HUES64 (cell line): Measurements from ENCODE around the gene CNGB1.
"Not testable (repeated sequence)": the region's sequence is repeated elsewhere in the genome, so short reads cannot be mapped to it uniquely, and the experiment has no call there.

Experiments
- H3K27ac ChIP-seq: 2 replicates; pipeline ENCODE4 v1.7.0; 2013; ENCODE audit warnings: low read depth, low read length, inconsistent platforms
- H3K27me3 ChIP-seq: 2 replicates; pipeline ENCODE4 v1.6.1; 2013; ENCODE audit warnings: mild to moderate bottlenecking, low read length; ENCODE audit not compliant: insufficient read depth
- H3K36me3 ChIP-seq: 2 replicates; pipeline ENCODE4 v1.6.1; 2013; ENCODE audit warnings: mild to moderate bottlenecking, low read length; ENCODE audit not compliant: insufficient read depth
- H3K4me1 ChIP-seq: 2 replicates; pipeline ENCODE4 v1.6.1; 2013; ENCODE audit warnings: mild to moderate bottlenecking, low read length, moderate library complexity; ENCODE audit not compliant: insufficient read depth
- H3K4me3 ChIP-seq: 2 replicates; pipeline ENCODE4 v1.5.1; 2013; ENCODE audit warnings: mild to moderate bottlenecking, low read length, moderate library complexity
- H3K9ac ChIP-seq: 2 replicates; pipeline ENCODE4 v1.6.1; 2013; ENCODE audit warnings: mild to moderate bottlenecking, low read depth, low read length
- H3K9me3 ChIP-seq: 2 replicates; pipeline ENCODE4 v1.6.1; 2013; ENCODE audit warnings: low read depth, low read length; ENCODE audit not compliant: insufficient read depth
- WGBS: fragments of 150-250, 120-280 bp; methylation state at CpG from one replicate; pipeline ENCODE4 v1.1.7; 2013; ENCODE audit warnings: missing lambda C conversion rate; 5-methylcytosine and 5-hydroxymethylcytosine counted together

CNGB1 gene

DNA sequence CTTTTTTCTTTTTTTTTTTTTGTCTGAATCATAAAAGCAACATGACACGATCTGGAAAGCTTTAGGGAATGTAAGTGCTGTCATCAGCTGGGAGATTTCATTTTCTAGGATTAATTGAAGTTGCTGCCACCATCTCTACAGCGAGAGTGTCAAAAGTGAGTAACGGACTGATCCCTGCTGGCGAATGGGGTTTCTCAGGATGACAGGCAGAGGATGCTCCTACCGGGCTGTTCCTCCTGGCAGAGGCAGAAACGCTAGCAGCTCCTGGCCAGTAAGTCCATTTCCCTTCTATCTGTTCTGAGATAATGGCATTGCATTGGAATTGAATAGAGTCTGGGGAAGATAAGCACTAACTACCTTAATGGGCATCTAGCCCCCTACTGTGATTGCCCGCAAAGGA, 88.1 kb downstream of the CNGB1 start:
- peaks cover 7% of the 10 kb centered on the region; the same call in 1 of the 2 replicates for H3K4me1 ChIP-seq
- H3K9me3 ChIP-seq: no peaks in the 10 kb centered on the region
- no peak overlapping the region for H3K27ac ChIP-seq
- no peaks in the 10 kb centered on the region for H3K27me3 ChIP-seq
- no peak overlapping the region for H3K9ac ChIP-seq
- H3K36me3 ChIP-seq: no peaks in the 10 kb centered on the region
- 62% methylated on average over 7 of the region's 7 CpGs for WGBS
- no peak overlapping the region for H3K4me3 ChIP-seq

GRCh38 chr16:57882206-57882605, 88.7 kb downstream of the CNGB1 start:
- Histone ChIP-seq H3K36me3 (no peaks in the 10 kb centered on the region), H3K27me3 (no peaks in the 10 kb centered on the region)

DNA sequence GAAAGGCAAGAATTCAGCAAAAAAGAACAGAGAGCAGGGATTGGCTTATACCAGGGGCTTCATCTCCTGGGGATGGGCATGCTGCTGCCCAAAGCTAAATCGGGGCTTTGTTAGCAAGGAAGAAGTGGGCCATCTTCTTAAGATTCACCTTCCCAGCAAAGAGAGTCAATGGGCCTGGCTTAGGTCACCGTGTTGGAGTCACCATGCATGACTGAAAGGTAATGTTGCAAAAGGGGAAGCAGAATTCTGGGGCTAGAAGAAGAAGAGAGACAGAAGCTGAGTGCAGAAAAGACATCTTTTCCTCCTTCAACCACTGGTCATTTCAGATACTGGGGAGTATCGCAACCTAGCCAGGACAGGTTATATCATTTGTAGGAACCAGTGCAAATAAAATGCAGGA, 92.3 kb downstream of the CNGB1 start:
- H3K4me1 ChIP-seq: 0 out of 2 replicates have a peak, but pooled peaks cover under 1% of the 10 kb centered on the region
- H3K4me3 ChIP-seq: no peak overlapping the region
- no peak overlapping the region for H3K27ac ChIP-seq
- H3K9me3 ChIP-seq: no peaks in the 10 kb centered on the region
- H3K9ac ChIP-seq: no peak overlapping the region
- H3K36me3 ChIP-seq: no peaks in the 10 kb centered on the region
- 67% methylated on average over 3 of the region's 3 CpGs for WGBS
- H3K27me3 ChIP-seq: no peaks in the 10 kb centered on the region

More at GRCh38 chr16:57882206-57882605, 88.7 kb downstream of the CNGB1 start:
- H3K9me3 ChIP-seq: no peaks in the 10 kb centered on the region
- no peak overlapping the region for H3K27ac ChIP-seq
- H3K4me3 ChIP-seq: no peak overlapping the region
- H3K9ac ChIP-seq: no peak overlapping the region
- WGBS: no CpG with 5 or more reads among the region's 2 CpGs
- peaks cover 7% of the 10 kb centered on the region; the same call in 1 of the 2 replicates for H3K4me1 ChIP-seq

GRCh38 chr16:57876210-57876609, 94.7 kb downstream of the CNGB1 start:
- no peaks in the 10 kb centered on the region for H3K9me3 ChIP-seq
- 0 out of 2 replicates have a peak, but pooled peaks cover 6% of the 10 kb centered on the region for H3K4me1 ChIP-seq
- WGBS: 96% methylated on average over 3 of the region's 4 CpGs
- H3K27me3 ChIP-seq: no peaks in the 10 kb centered on the region
- H3K9ac ChIP-seq: no peak overlapping the region
- no peaks in the 10 kb centered on the region for H3K36me3 ChIP-seq
- H3K4me3 ChIP-seq: no peak overlapping the region
- no peak overlapping the region for H3K27ac ChIP-seq

DNA sequence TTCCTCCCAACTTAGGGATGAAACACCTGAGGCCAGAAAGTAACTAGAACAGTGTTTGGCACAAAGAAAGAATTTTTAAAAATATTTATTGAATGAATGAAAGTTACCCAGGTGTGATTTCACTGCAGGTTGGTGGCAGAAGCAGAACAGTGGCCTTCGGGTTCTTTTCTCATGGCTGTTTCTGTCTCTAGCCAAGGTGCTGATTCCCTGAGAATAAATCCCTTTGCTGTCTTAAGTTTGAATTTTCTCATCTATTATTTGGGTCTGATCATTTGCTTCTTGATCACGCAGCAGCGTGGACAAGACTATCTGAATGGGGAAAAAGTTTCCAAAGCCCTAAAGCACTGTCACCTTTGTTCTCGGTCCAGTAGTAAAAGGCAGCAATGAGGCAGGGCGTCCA, 95.6 kb downstream of the CNGB1 start:
- H3K4me3 ChIP-seq: no peak overlapping the region
- whole genome bisulfite sequencing: 84% methylated on average over 5 of the region's 5 CpGs
- H3K27me3 ChIP-seq: no peaks in the 10 kb centered on the region
- H3K9ac ChIP-seq: no peak overlapping the region
- H3K9me3 ChIP-seq: no peaks in the 10 kb centered on the region
- H3K27ac ChIP-seq: no peak overlapping the region
- no peaks in the 10 kb centered on the region for H3K36me3 ChIP-seq
- 0 out of 2 replicates have a peak, but pooled peaks cover 6% of the 10 kb centered on the region for H3K4me1 ChIP-seq

GRCh38 chr16:57873218-57873617, 97.7 kb downstream of the CNGB1 start:
- Histone ChIP-seq H3K27me3 (no peaks in the 10 kb centered on the region), H3K9me3 (no peaks in the 10 kb centered on the region), H3K36me3 (no peaks in the 10 kb centered on the region), H3K9ac (no peak overlapping the region), H3K4me1 (0 out of 2 replicates have a peak, but pooled peaks cover 6% of the 10 kb centered on the region), H3K4me3 (peak overlapping the region; percentile 32; the same call in 1 of the 2 replicates), H3K27ac (no peak overlapping the region)
- WGBS: 8% methylated on average over 11 of the region's 11 CpGs

- not testable (repeated sequence) for H3K27me3 ChIP-seq, H3K4me1 ChIP-seq, H3K9me3 ChIP-seq, H3K9ac ChIP-seq, H3K36me3 ChIP-seq, H3K27ac ChIP-seq
- 92% methylated on average over 12 of the region's 12 CpGs for WGBS
- H3K4me3 ChIP-seq: peak overlapping the region; percentile 32; the same call in 1 of the 2 replicates
These were observed 98.2 kb downstream of the CNGB1 start for GRCh38 chr16:57872764-57873163.

GRCh38 chr16:57871456-57871855, 99.5 kb downstream of the CNGB1 start:
- Histone ChIP-seq H3K9me3 (no peaks in the 10 kb centered on the region), H3K4me3 (no peak overlapping the region), H3K4me1 (0 out of 2 replicates have a peak, but pooled peaks cover 6% of the 10 kb centered on the region), H3K27me3 (no peaks in the 10 kb centered on the region), H3K36me3 (no peaks in the 10 kb centered on the region), H3K9ac (no peak overlapping the region), H3K27ac (no peak overlapping the region)
- WGBS: 90% methylated on average over 1 of the region's 1 CpG

- H3K4me1 ChIP-seq: 0 out of 2 replicates have a peak, but pooled peaks cover 9% of the 10 kb centered on the region
- H3K9me3 ChIP-seq: no peaks in the 10 kb centered on the region
- H3K4me3 ChIP-seq: no peak overlapping the region
- WGBS: 87% methylated on average over 7 of the region's 7 CpGs
- no peaks in the 10 kb centered on the region for H3K27me3 ChIP-seq
- no peak overlapping the region for H3K27ac ChIP-seq
- H3K36me3 ChIP-seq: no peaks in the 10 kb centered on the region
- no peak overlapping the region for H3K9ac ChIP-seq
These were observed 100.0 kb downstream of the CNGB1 start for GRCh38 chr16:57870753-57871454.

- H3K27ac ChIP-seq: no peak overlapping the region
These were observed 101.9 kb downstream of the CNGB1 start for GRCh38 chr16:57868913-57869520.

DNA sequence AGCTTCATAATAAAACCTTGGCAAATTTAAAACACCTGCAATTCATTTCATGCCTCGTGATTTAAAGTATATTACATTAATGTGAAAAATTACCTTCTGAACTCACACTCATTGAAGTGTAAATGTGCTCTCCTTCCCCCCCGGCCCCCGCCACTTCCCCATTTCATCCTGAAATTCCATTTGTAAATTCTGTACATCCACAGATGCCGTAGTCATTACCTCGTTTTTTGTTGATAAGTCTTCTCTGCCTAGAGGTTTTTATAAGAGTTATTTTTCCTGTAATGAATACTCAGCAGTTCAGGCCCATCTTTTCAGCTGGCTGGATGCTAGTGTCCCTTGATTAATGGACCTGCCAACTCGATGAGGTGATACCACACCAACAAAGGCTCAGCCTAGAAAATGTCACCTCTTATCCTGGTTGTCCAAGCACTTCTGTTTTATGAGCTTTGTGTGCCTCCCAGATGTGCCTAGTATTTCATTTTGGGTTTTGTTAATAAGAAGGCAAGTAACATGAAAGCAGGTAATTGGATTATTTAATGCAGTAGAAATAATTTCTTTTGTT, 103.8 kb downstream of the CNGB1 start:
- Histone ChIP-seq H3K36me3 (no peaks in the 10 kb centered on the region), H3K9me3 (no peaks in the 10 kb centered on the region), H3K27ac (no peak overlapping the region), H3K9ac (no peak overlapping the region), H3K27me3 (no peaks in the 10 kb centered on the region), H3K4me1 (peaks cover 23% of the 10 kb centered on the region), H3K4me3 (no peak overlapping the region)
- whole genome bisulfite sequencing: 77% methylated on average over 5 of the region's 6 CpGs

More at GRCh38 chr16:57868913-57869520, 101.9 kb downstream of the CNGB1 start:
- H3K4me3 ChIP-seq: no peak overlapping the region
- no peaks in the 10 kb centered on the region for H3K9me3 ChIP-seq
- no peak overlapping the region for H3K9ac ChIP-seq
- WGBS: 94% methylated on average over 12 of the region's 13 CpGs
- no peaks in the 10 kb centered on the region for H3K27me3 ChIP-seq
- 0 out of 2 replicates have a peak, but pooled peaks cover 11% of the 10 kb centered on the region for H3K4me1 ChIP-seq
- H3K36me3 ChIP-seq: no peaks in the 10 kb centered on the region
